HG03135 (cell line): ENCODE data around the gene MMP8.

Experiments
- ATAC-seq: cut with Tn5 transposase; IDR thresholded peaks from one replicate; pipeline ENCODE4 v1.9.1; 2021; ENCODE audit warnings: mild to moderate bottlenecking, moderate library complexity; ENCODE audit not compliant: unreplicated experiment

Gene MMP8

GRCh38 chr11:102727890-102728289, 3.1 kb upstream of the MMP8 start:
- ATAC-seq: no peak

DNA sequence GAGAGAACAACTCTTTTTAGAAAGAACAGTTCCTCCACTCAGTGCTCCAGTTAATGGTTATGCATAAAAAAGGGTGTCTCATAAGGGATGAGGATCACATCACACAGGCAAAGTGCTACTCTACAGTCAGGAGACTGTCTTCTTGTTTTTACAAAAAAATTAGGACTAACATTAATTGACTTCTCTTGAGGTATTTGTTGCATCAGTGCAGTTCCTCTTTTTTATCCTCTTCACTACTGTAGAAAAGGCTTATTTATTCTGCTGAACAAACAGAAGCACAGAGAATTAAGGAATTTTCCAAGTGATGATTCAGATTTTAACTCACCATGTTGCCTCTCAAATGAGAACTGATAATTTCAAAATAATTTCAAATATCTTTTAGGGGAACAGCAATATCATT, 1.9 kb downstream of the MMP8 start:
- no peak for ATAC-seq

- no peak for ATAC-seq
Measured at GRCh38 chr11:102719620-102720277, 5.0 kb downstream of the MMP8 start.

GRCh38 chr11:102717280-102717679, 7.5 kb downstream of the MMP8 start:
- ATAC-seq: no peak

GRCh38 chr11:102716527-102716926, 8.2 kb downstream of the MMP8 start:
- no peak for ATAC-seq

GRCh38 chr11:102712137-102712536, 12.6 kb downstream of the MMP8 start:
- no peak for ATAC-seq

- ATAC-seq: no peak
Measured at GRCh38 chr11:102709201-102709945, 15.4 kb downstream of the MMP8 start.

- no peak for ATAC-seq
Measured at GRCh38 chr11:102708654-102709053, 16.1 kb downstream of the MMP8 start.

DNA sequence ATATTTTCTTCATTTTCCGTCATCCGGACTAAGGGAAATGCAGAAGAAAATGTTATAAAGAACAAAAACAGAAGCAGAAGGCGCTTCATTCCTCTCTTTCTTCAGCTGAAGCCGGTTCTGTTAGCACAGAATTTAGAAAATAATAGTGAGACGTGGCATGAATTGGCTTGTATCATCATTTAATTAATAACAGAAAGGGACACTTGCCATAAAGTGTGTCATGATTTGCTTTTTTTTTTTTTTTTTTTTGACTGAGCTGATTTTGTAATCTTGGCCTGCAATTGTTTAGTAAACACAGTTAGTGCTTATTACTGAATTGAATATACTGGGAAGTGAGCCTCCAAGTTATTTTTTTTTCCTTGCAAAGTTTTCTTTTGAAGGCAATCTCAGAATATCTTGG, 19.1 kb downstream of the MMP8 start, which contains the start of gene MMP27:
MMP27 (minus strand) TSS at position 144 of the 400 bp plus-strand sequence; CDS start at position 89, 55 bp downstream.
- ATAC-seq: no peak

GRCh38 chr11:102704841-102705240, 19.9 kb downstream of the MMP8 start:
- no peak for ATAC-seq

- ATAC-seq: no peak
Measured at GRCh38 chr11:102703826-102704493, 20.8 kb downstream of the MMP8 start.

DNA sequence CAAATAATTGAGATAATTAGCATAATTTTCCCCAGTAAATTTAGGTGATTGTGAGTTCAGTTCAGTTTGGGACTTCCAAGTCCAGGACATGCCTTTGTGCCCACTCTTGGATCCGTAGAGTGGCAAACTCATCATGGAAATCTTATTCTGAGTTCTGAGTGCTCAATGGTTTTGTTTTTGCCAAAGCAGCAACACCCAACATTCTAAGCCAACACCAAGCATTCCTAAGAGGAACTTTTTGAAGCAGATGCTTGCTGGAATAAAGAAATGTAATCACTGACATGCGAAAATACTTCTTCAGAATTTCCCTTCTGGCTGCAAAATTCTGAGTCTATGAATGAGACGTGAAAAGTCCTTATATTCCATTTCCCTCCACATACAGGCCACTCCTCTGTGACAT, 29.6 kb downstream of the MMP8 start:
- no peak for ATAC-seq

DNA sequence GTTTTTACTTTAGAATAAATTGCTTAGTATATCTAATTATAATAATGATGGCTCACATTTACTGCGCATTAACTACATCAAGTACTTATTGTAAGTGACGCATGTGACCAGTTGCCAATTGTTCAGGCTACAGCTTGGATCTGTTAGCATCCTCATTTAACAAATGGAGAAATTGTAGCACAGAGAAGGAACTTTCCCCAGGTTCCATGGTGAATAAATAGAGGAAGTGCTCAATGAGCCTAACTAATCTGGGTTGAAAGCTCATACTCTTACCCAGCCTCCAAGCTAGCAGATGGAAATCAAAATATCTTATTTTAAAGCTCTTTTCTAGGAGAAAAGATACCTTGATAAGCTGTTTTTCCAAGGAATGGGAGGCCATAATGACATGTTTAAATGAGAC, 39.0 kb downstream of the MMP8 start:
- no peak for ATAC-seq

DNA sequence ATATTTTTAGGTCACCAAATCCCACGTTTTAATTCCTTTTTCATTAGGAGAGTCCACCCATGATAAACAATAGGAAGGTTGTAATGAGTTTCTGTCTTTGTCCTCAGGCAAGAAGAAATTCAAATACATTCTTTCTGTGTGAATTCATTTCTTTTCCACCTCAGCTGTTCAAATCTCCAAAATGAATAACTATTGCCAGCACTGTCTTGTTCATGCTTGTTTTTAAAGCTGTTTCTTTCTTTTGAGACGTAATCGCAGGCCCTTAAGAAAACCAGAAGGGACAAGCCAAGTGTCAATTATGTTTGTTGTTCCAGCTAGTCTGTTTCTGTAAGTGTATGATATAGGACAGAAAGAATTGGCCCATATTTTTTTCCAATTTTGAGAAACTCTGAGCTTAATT, 39.4 kb downstream of the MMP8 start:
- ATAC-seq: no peak

- ATAC-seq: no peak
Measured at GRCh38 chr11:102683277-102683676, 41.5 kb downstream of the MMP8 start.

DNA sequence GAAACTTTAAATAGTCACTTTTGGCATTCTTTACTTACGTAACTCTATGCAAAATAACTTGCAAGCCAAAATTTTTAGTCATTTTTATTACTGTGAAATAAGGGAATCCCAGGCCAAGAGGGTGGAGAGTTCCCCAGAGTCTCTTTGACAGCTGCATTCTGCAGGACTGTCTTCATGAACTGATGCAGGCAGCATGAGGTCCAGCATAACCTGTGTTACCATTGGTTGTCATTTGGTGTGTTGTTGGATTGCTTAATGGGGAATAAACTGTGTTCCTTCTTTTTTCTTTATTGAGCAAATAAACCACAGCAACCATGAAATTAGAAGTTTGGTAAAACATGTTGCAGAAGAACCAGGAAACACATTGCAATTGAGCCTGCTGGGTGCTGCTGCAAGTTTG, 43.8 kb downstream of the MMP8 start:
- no peak for ATAC-seq

- no peak for ATAC-seq
Measured at GRCh38 chr11:102678022-102678421, 46.7 kb downstream of the MMP8 start.

DNA sequence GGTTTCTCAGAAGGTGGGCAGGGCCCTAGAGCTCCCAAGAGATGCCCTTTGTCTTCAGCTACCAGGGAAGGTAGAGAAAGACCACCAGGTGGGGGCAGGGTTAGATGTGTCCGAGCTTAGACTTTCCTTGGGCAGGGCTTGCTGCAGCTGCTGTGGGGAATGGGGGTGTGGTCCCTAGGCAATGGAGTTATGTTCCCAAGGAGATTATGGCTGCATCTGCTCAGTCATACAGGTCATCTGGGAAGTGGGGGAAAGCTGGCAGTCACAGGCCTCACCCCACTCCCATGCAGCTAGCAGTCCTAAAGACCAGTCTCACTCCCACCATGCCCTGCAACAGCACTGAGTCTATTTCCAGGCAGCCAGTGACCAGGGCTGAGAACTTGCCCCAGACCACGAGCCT, 48.7 kb downstream of the MMP8 start:
- no peak for ATAC-seq

GRCh38 chr11:102669664-102670063, 55.1 kb downstream of the MMP8 start:
- ATAC-seq: no peak

DNA sequence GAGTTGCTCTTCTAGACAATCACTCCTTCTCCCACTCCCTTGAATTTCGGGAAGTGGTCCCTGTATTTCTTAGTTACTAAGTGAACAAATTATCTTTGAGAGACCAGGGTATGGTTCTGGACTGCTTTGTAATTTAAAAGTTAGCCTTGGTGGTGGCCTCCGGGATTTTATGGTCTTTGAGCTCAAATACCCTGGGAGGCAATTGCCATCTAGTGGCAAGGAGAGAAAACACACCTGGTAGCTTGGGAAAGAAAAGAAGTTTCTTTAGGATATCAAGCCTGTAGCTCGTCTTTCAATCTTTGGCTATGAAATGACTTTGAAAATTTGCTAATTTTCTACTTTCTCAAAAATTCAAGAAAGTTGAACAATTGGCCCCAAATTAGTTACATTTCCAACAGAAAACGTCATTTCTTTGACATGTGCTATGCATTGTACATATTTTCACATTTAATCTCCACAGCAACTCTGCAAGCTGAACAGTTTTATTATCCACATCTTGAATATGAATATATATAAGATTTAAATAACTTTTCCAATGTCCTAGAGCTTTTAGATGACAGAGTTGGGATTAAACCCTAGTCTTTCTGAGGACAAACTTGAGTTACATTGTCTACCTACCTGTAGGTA, 58.3 kb downstream of the MMP8 start:
- ATAC-seq: peak; percentile 49

DNA sequence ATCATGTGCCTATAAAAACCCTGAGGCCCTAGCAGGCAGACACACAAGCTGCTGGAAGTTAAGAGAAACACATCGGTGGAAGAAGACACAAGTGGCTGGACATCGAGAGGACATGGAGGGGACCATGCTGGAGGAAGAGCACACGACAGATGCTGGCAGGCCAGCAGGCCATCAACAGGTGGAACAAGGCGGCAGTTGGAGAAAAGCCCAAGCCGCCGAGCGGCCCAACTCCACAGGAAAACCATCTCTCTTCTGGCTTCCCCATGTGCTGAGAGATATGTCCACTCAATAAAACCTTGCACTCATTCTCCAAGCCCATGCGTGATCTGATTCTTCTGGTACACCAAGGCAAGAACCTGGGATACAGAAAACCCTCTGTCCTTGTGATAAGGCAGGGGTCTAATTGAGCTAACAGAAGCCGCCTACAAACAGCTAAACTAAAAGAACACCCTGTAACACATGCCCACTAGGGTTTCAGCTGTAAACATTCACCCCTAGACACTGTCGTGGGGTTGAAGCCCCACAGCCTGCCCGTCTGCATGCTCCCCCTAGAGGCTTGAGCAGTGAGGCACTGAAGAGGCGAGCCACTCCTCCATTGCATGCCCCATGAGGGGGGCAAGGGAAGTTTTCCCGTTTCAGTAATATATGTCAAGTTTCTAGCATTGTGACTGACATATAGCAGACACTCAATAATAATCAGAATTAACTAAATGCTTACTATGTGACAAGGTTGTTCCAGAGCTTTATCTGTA, 60.6 kb downstream of the MMP8 start:
- ATAC-seq: peak; percentile 52
